Progenitor cell of endocrine pancreas (in vitro differentiated cells): ENCODE measurements around the gene GLRX2. TPM values are rescaled to one million over a fixed set of nuclear protein-coding genes. Genes with fewer than 3 reads are reported as not detected.
"Not testable (repeated sequence)": the region's sequence is repeated elsewhere in the genome, so short reads cannot be mapped to it uniquely, and the experiment has no call there.

Source experiments
- DNase-seq: peaks from one replicate; pipeline ENCODE4 v3.0.0; 2021; ENCODE audit warnings: low spot score; ENCODE audit not compliant: unreplicated experiment
- H3K27ac Mint-ChIP-seq: 2 replicates; pipeline ENCODE4 v1.8.0; 2021; ENCODE audit warnings: mild to moderate bottlenecking, moderate library complexity, mixed read lengths
- H3K27me3 Mint-ChIP-seq: 2 replicates; pipeline ENCODE4 v1.8.0; 2021; ENCODE audit warnings: mixed read lengths
- H3K36me3 Mint-ChIP-seq: 2 replicates; pipeline ENCODE4 v1.8.0; 2022; ENCODE audit warnings: mixed read lengths; ENCODE audit not compliant: insufficient read depth
- H3K4me1 Mint-ChIP-seq: 2 replicates; pipeline ENCODE4 v1.8.0; 2021; ENCODE audit warnings: low read depth, mixed read lengths
- H3K4me3 Mint-ChIP-seq: 2 replicates; pipeline ENCODE4 v1.8.0; 2021; ENCODE audit warnings: low read depth, mild to moderate bottlenecking, moderate library complexity, mixed read lengths
- H3K9me3 Mint-ChIP-seq: 2 replicates; pipeline ENCODE4 v1.8.0; 2021; ENCODE audit warnings: low read depth, mixed read lengths
- CTCF ChIP-seq: fragments of 200-600 bp; sonication (generic); IDR thresholded peaks from one replicate; pipeline ENCODE4 v1.5.0; 2021; ENCODE audit warnings: antibody characterized with exemption, mild to moderate bottlenecking; ENCODE audit not compliant: unreplicated experiment
- total RNA-seq: library from RNA; stranded (reverse); gene quantifications from 2 replicates; pipeline ENCODE4 v1.2.1, GENCODE V29; 2021

GLRX2 gene
- total RNA-seq, 1 donor from 2014 or later, result 8.5 TPM

- Mint-ChIP-seq H3K9me3 (no peaks in the 10 kb centered on the region), H3K4me3 (peak within 1 kb of the TSS; percentile 93), H3K27me3 (peaks cover 6% of the 10 kb centered on the region), H3K4me1 (peaks cover 34% of the 10 kb centered on the region), H3K36me3 (peaks cover 7% of the 10 kb centered on the region), H3K27ac (peak within 1 kb of the TSS; percentile 95)
- TF ChIP-seq CTCF, result peak; percentile 97
- DNase-seq, result peak; percentile 99
These were observed 16.7 kb upstream of the GLRX2 start, which contains the start of gene CDC73 for GRCh38 chr1:193121616-193122593. Gene CDC73 (plus strand): TSS chr1:193122031. CDS start chr1:193122201, 170 bp downstream.

- TF ChIP-seq CTCF, result no peak
- Mint-ChIP-seq H3K4me3 (peak overlapping the region; percentile 93), H3K9me3 (no peaks in the 10 kb centered on the region), H3K36me3 (peaks cover 2% of the 10 kb centered on the region), H3K27me3 (peaks cover 6% of the 10 kb centered on the region), H3K27ac (peak overlapping the region; percentile 44), H3K4me1 (peaks cover 39% of the 10 kb centered on the region)
- DNase-seq, result no peak
These were observed 15.5 kb upstream of the GLRX2 start for GRCh38 chr1:193120604-193121166.

- Mint-ChIP-seq H3K36me3 (no peaks in the 10 kb centered on the region), H3K27ac (no peak overlapping the region), H3K27me3 (peaks cover 6% of the 10 kb centered on the region), H3K4me1 (peaks cover 46% of the 10 kb centered on the region), H3K9me3 (no peaks in the 10 kb centered on the region), H3K4me3 (no peak overlapping the region)
- DNase-seq, result no peak
- no peak for TF ChIP-seq CTCF
These were observed 13.9 kb upstream of the GLRX2 start for GRCh38 chr1:193118803-193119730.

DNA sequence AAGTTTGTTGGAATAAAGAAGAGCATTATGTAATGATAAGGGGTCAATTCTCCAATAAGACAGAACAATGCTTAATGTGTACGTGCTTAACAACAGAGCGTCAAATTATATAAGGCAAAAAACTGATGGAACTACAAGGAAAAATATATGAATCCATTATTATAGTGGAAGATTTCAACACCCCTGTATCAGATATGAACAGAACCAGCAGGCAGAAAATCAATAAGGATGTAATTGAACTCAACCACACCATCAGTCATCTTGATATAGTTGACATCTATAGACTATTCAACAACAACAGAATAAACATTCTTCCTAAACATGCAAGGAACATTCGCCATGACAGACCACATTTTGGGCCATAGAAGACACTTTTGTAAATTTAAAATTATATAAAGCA is 13.0 kb upstream of the GLRX2 start:
- no peak for TF ChIP-seq CTCF
- no peak overlapping the region for H3K27ac Mint-ChIP-seq
- H3K4me1 Mint-ChIP-seq, result peaks cover 44% of the 10 kb centered on the region
- DNase-seq, result no peak
- no peak overlapping the region for H3K4me3 Mint-ChIP-seq
- no peaks in the 10 kb centered on the region for H3K36me3 Mint-ChIP-seq
- H3K27me3 Mint-ChIP-seq, result peaks cover 6% of the 10 kb centered on the region
- H3K9me3 Mint-ChIP-seq, result no peaks in the 10 kb centered on the region

DNA sequence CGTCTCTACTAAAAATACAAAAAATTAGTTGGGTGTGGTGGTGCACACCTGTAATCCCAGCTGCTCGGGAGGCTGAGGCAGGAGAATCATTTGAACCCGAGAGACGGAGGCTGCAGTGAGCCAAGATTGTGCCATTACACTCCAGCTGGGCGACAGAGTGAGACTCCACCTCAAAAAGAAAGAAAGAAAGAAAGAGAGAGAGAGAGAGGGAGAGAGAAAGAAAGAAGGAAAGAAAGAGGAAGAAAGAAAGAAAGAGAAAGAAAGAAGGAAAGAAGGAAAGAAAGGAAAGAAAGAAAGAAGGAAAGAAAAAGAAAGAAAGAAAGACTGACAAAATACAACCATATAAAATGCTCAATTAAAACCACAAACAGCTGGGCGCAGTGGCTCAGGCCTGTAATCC is 12.0 kb upstream of the GLRX2 start:
- Mint-ChIP-seq H3K4me1 (peaks cover 40% of the 10 kb centered on the region), H3K27ac (peak overlapping the region; percentile 60)
- H3K9me3 Mint-ChIP-seq, DNase-seq, H3K4me3 Mint-ChIP-seq, H3K36me3 Mint-ChIP-seq, H3K27me3 Mint-ChIP-seq: not testable (repeated sequence)
